SK-N-SH (cell line): ENCODE data around the gene LOX. TPM values are rescaled to one million over a fixed set of nuclear protein-coding genes. Genes with fewer than 3 reads are reported as not detected.

ENCODE experiments used
- CTCF ChIA-PET: fragments of 300-600, 350-600 bp; formaldehyde crosslinking; extraction: SDS; loops from one replicate; lab custom pipeline; 2021; lab: Yijun Ruan, JAX
- POLR2A ChIA-PET: fragments of 350-600 bp; sonication (Branson Sonifier 250); formaldehyde crosslinking; extraction: SDS; loops from one replicate; lab custom pipeline; 2020; ENCODE audit warnings: antibody characterized with exemption, inconsistent platforms; lab: Yijun Ruan, JAX
- DNase-seq: peaks from one replicate; pipeline ENCODE4 v3.0.0; 2012
- H2AFZ ChIP-seq: fragments of 200-600 bp; sonication (generic); 2 replicates; pipeline ENCODE4 v1.8.1; 2016; ENCODE audit warnings: antibody characterized with exemption, mild to moderate bottlenecking, low read depth
- H3F3A ChIP-seq: fragments of 200-600 bp; sonication (generic); replicated peaks from 2 replicates; pipeline ENCODE3; 2016; ENCODE audit warnings: antibody characterized with exemption, mild to moderate bottlenecking; ENCODE audit not compliant: insufficient read depth
- H3K27ac ChIP-seq, 2 experiments: fragments of 200-500 bp in 1 of 2; fragments of 200-600 bp in 1 of 2; sonication (Bioruptor generic) in 1 of 2; sonication (generic), shearing (Covaris generic) in 1 of 2; 2 replicates each; pipeline versions ENCODE4 v1.5.1 to v1.6.1; 2014 to 2016; ENCODE audit warnings: low read depth in 2 of 2, inconsistent platforms in 1 of 2, low read length in 1 of 2, mild to moderate bottlenecking in 1 of 2, mixed read lengths in 1 of 2
- H3K27me3 ChIP-seq: fragments of 200-600 bp; sonication (generic), shearing (Covaris generic); 2 replicates; pipeline ENCODE4 v1.6.1; 2016; ENCODE audit warnings: mixed run types; ENCODE audit not compliant: insufficient read depth
- H3K36me3 ChIP-seq, 2 experiments: fragments of 200-500 bp in 1 of 2; fragments of 200-600 bp in 1 of 2; sonication (Bioruptor generic) in 1 of 2; sonication (generic) in 1 of 2; replicated peaks in 1 of 2; 2 replicates each; pipeline versions ENCODE3 to v1.5.1; 2014 to 2016; ENCODE audit warnings: low read length in 1 of 2, mild to moderate bottlenecking in 1 of 2; ENCODE audit not compliant: insufficient read depth in 2 of 2, control insufficient read depth in 1 of 2
- H3K4me1 ChIP-seq, 2 experiments: fragments of 200-500 bp in 1 of 2; fragments of 200-600 bp in 1 of 2; sonication (Bioruptor generic) in 1 of 2; sonication (generic), shearing (Covaris generic) in 1 of 2; 2 replicates each; pipeline versions ENCODE4 v1.5.1 to v1.6.1; 2014 to 2016; ENCODE audit warnings: low read depth in 1 of 2, low read length in 1 of 2, mixed run types in 1 of 2; ENCODE audit not compliant: insufficient read depth in 2 of 2, control insufficient read depth in 1 of 2
- H3K4me2 ChIP-seq: fragments of 200-600 bp; sonication (generic), shearing (Covaris generic); 2 replicates; pipeline ENCODE4 v1.6.1; 2017; ENCODE audit warnings: mixed run types
- H3K4me3 ChIP-seq, 2 experiments: fragments of 200-500 bp in 1 of 2; fragments of 200-600 bp in 1 of 2; sonication (Bioruptor generic) in 1 of 2; sonication (generic), shearing (Covaris generic) in 1 of 2; 2 replicates each; pipeline versions ENCODE4 v1.5.1 to v1.8.1; 2014 to 2016; ENCODE audit warnings: low read depth in 2 of 2, inconsistent platforms in 1 of 2, low read length in 1 of 2, mild to moderate bottlenecking in 1 of 2, mixed read lengths in 1 of 2, moderate library complexity in 1 of 2
- H3K79me2 ChIP-seq: fragments of 200-600 bp; sonication (generic); 2 replicates; pipeline ENCODE4 v1.8.1; 2017; ENCODE audit warnings: mild to moderate bottlenecking; ENCODE audit not compliant: insufficient read depth
- H3K9ac ChIP-seq: fragments of 200-600 bp; sonication (generic); 2 replicates; pipeline ENCODE4 v1.6.1; 2017; ENCODE audit warnings: mixed run types
- H3K9me2 ChIP-seq: fragments of 200-600 bp; sonication (generic); 2 replicates; pipeline ENCODE4 v1.6.1; 2017; ENCODE audit warnings: mixed run types
- H3K9me3 ChIP-seq: fragments of 200-600 bp; sonication (generic); 2 replicates; pipeline ENCODE4 v1.6.1; 2017; ENCODE audit warnings: mixed run types, mild to moderate bottlenecking, moderate library complexity
- H4K20me1 ChIP-seq: fragments of 200-600 bp; sonication (generic); 2 replicates; pipeline ENCODE4 v1.6.1; 2017; ENCODE audit warnings: mild to moderate bottlenecking, mixed run types; ENCODE audit not compliant: insufficient read depth
- ELF1 ChIP-seq: IDR thresholded peaks from 2 replicates; pipeline ENCODE4 v1.4.0; 2012
- EZH2phosphoT487 ChIP-seq: fragments of 200-600 bp; sonication (generic); IDR thresholded peaks from 2 replicates; pipeline ENCODE4 v1.6.1; 2017; ENCODE audit warnings: low read depth, mixed run types, mild to moderate bottlenecking, antibody characterized with exemption, moderate library complexity, borderline replicate concordance
- FOSL2 ChIP-seq: IDR thresholded peaks from 2 replicates; pipeline ENCODE4 v1.4.0; 2012; ENCODE audit warnings: low read depth, mild to moderate bottlenecking, moderate library complexity, borderline replicate concordance
- FOXJ3 ChIP-seq: sonication (generic); formaldehyde crosslinking; IDR thresholded peaks from 2 replicates; pipeline ENCODE4 v1.5.1; 2020; ENCODE audit warnings: mild to moderate bottlenecking, missing genetic modification reagents
- GABPA ChIP-seq: IDR thresholded peaks from 2 replicates; pipeline ENCODE4 v1.4.0; 2012; ENCODE audit warnings: low read depth, mild to moderate bottlenecking
- GATA2 ChIP-seq: sonication (generic); formaldehyde crosslinking; IDR thresholded peaks from 2 replicates; pipeline ENCODE4 v1.5.0; 2020; ENCODE audit warnings: mild to moderate bottlenecking, missing genetic modification reagents
- IRF3 ChIP-seq: fragments of 150-350 bp; IDR thresholded peaks from 2 replicates; pipeline ENCODE4 v1.6.1; 2016; ENCODE audit warnings: mild to moderate bottlenecking, low read depth, low read length
- JUND ChIP-seq: IDR thresholded peaks from 2 replicates; pipeline ENCODE4 v1.4.0; 2012
- MXI1 ChIP-seq: IDR thresholded peaks from 2 replicates; pipeline ENCODE4 v1.6.1; 2012; ENCODE audit warnings: mild to moderate bottlenecking, low read depth, low read length, improper control_type of control experiment
- NFIC ChIP-seq: IDR thresholded peaks from 2 replicates; pipeline ENCODE4 v1.4.0; 2012; ENCODE audit warnings: borderline replicate concordance
- NRF1 ChIP-seq: IDR thresholded peaks from 2 replicates; pipeline ENCODE4 v1.6.1; 2012; ENCODE audit warnings: low read depth, mild to moderate bottlenecking, low read length
- POLR2AphosphoS5 ChIP-seq: IDR thresholded peaks from 2 replicates; pipeline ENCODE4 v1.6.1; 2012; ENCODE audit warnings: low read depth, low read length
- RAD21 ChIP-seq: IDR thresholded peaks from 2 replicates; pipeline ENCODE4 v1.6.1; 2012; ENCODE audit warnings: mild to moderate bottlenecking, low read length
- REST ChIP-seq: IDR thresholded peaks from 2 replicates; pipeline ENCODE4 v1.6.1; 2012; ENCODE audit warnings: mild to moderate bottlenecking, low read depth, low read length, moderate library complexity
- TAF1 ChIP-seq: IDR thresholded peaks from 2 replicates; pipeline ENCODE4 v1.6.1; 2012; ENCODE audit warnings: low read depth, mild to moderate bottlenecking, low read length, moderate library complexity, borderline replicate concordance
- TCF12 ChIP-seq: IDR thresholded peaks from 2 replicates; pipeline ENCODE4 v1.4.0; 2012
- TEAD4 ChIP-seq: IDR thresholded peaks from 2 replicates; pipeline ENCODE4 v1.4.0; 2012; ENCODE audit warnings: mild to moderate bottlenecking, borderline replicate concordance; ENCODE audit not compliant: insufficient read depth
- USF1 ChIP-seq: IDR thresholded peaks from 2 replicates; pipeline ENCODE4 v1.4.0; 2012; ENCODE audit warnings: low read depth, borderline replicate concordance
- USF2 ChIP-seq: fragments of 150-350 bp; IDR thresholded peaks from 2 replicates; pipeline ENCODE4 v1.6.1; 2017; ENCODE audit warnings: antibody characterized with exemption, low read length, low read depth, borderline replicate concordance
- YY1 ChIP-seq: IDR thresholded peaks from 2 replicates; pipeline ENCODE4 v1.4.0; 2012; ENCODE audit warnings: low read depth, mild to moderate bottlenecking
- WGBS: methylation state at CpG from one replicate; pipeline ENCODE4 v1.1.6; 2017; ENCODE audit warnings: low lambda C conversion rate; 5-methylcytosine and 5-hydroxymethylcytosine counted together
- polyA plus RNA-seq, 3 experiments: library from polyadenylated mRNA; depleted of rRNA; stranded (reverse); fragments of >200 nt; gene quantifications; 2 replicates each; pipeline ENCODE4 v1.2.3, GENCODE V29; 2012

LOX gene
- polyA plus RNA-seq, 1 of the 3 experiments (the other 2 are of a cell fraction) = 36.3 TPM

GRCh38 chr5:122091936-122092600 is 14.0 kb upstream of the LOX start (continued):
- TF ChIP-seq USF1 (no peak), TEAD4 (no peak), IRF3 (no peak), USF2 (no peak), TAF1 (no peak), GABPA (no peak), JUND (no peak), ELF1 (no peak), GATA2 (no peak), MXI1 (no peak), EZH2phosphoT487 (no peak), RAD21 (peak; percentile 57), TCF12 (no peak), YY1 (no peak), FOSL2 (no peak)

- H2AFZ ChIP-seq = 0 out of 2 replicates have a peak overlapping the region, but pooled peaks have one; percentile 33
- 49% methylated on average over 2 of the region's 2 CpGs for WGBS
- DNase-seq = no peak
- peaks cover 30% of the 10 kb centered on the region for H3F3A ChIP-seq
- no peak overlapping the region for H3K4me3 ChIP-seq
- H3K27me3 ChIP-seq = no peaks in the 10 kb centered on the region
- H3K4me1 ChIP-seq = peaks cover 0 to 20% of the 10 kb centered on the region in 2 experiments; a peak in 2 of 4 replicates
- peak overlapping the region in 1 of 2 experiments; percentile 41; a peak in 2 of 4 replicates for H3K27ac ChIP-seq
- CTCF ChIA-PET = interaction anchor here (0.6 to 3.7 kb wide), 4 partner anchors 12 to 48 kb away, joined by 3 to 18 read pairs (median 4); no protein-coding TSS in a partner anchor
- H3K9me2 ChIP-seq = no peaks in the 10 kb centered on the region
- POLR2A ChIA-PET = interaction anchor here (0.6 kb wide), 1 partner anchor 1451 kb away, joined by 3 read pairs; no protein-coding TSS in a partner anchor
- no peak overlapping the region; the same call in 1 of the 2 replicates for H3K4me2 ChIP-seq
- H3K79me2 ChIP-seq = no peaks in the 10 kb centered on the region
- H3K36me3 ChIP-seq = no peaks in the 10 kb centered on the region
- H3K9me3 ChIP-seq = no peaks in the 10 kb centered on the region
- no peaks in the 10 kb centered on the region for H4K20me1 ChIP-seq
- no peak overlapping the region for H3K9ac ChIP-seq
- peak; percentile 38; the same call in 1 of the 2 replicates for TF ChIP-seq NFIC
- TF ChIP-seq USF1 = no peak
- TF ChIP-seq FOXJ3 (CRISPR knock-in tag) = no peak
- TF ChIP-seq POLR2AphosphoS5 = no peak
- no peak for TF ChIP-seq IRF3
- no peak for TF ChIP-seq EZH2phosphoT487
- no peak for TF ChIP-seq GATA2
- no peak for TF ChIP-seq REST
- no peak for TF ChIP-seq MXI1
- TF ChIP-seq FOSL2 = peak; percentile 66; the same call in 1 of the 2 replicates
- no peak for TF ChIP-seq NRF1
Measured at GRCh38 chr5:122089096-122090013, 11.3 kb upstream of the LOX start.
